ENCODE measurements around the gene CHRND.

The CHRND gene

GRCh38 chr2:232504438-232504837 is 21.5 kb upstream of the CHRND start:
- no peak for DNase-seq

GRCh38 chr2:232505856-232506255 is 20.1 kb upstream of the CHRND start:
- DNase-seq: no peak

- DNase-seq: no peak
Observed at GRCh38 chr2:232506709-232507108, 19.3 kb upstream of the CHRND start.

- no peak for DNase-seq
Observed at GRCh38 chr2:232508251-232508650, 17.7 kb upstream of the CHRND start.

- no peak for DNase-seq
Observed at GRCh38 chr2:232511336-232511890, 14.5 kb upstream of the CHRND start.

GRCh38 chr2:232512602-232513001 is 13.4 kb upstream of the CHRND start:
- DNase-seq: no peak

GRCh38 chr2:232513353-232513752 is 12.6 kb upstream of the CHRND start:
- no peak for DNase-seq

- no peak for DNase-seq
Observed at GRCh38 chr2:232515639-232516038, 10.3 kb upstream of the CHRND start.

- no peak for DNase-seq
Observed at GRCh38 chr2:232516551-232516950, 9.4 kb upstream of the CHRND start.

- no peak for DNase-seq
Observed at GRCh38 chr2:232518844-232519243, 7.1 kb upstream of the CHRND start.

GRCh38 chr2:232519581-232520438 is 6.2 kb upstream of the CHRND start, which contains the start of gene PRSS56:
TSS of gene PRSS56 (plus strand) at chr2:232520388. CDS start at chr2:232520599, 211 bp downstream.
- DNase-seq: no peak

- no peak for DNase-seq
Observed at GRCh38 chr2:232520489-232520888, 5.5 kb upstream of the CHRND start.

- no peak for DNase-seq
Observed at GRCh38 chr2:232521098-232521497, 4.9 kb upstream of the CHRND start.

- peak; percentile 77 to 83 for DNase-seq
Observed at GRCh38 chr2:232521959-232522622, 3.9 kb upstream of the CHRND start.

- peak in 1 of 2 experiments; percentile 35 for DNase-seq
Observed at GRCh38 chr2:232522623-232523401, 3.1 kb upstream of the CHRND start.

- no peak for DNase-seq
Observed at GRCh38 chr2:232523402-232523681, 2.6 kb upstream of the CHRND start.

- peak; percentile 62 to 69 for DNase-seq
Observed at GRCh38 chr2:232523682-232524597, 2.0 kb upstream of the CHRND start.

- DNase-seq: no peak
Observed at GRCh38 chr2:232524771-232525170, 1.2 kb upstream of the CHRND start.

- DNase-seq: no peak
Observed at GRCh38 chr2:232525199-232525598, 761 bp upstream of the CHRND start.

GRCh38 chr2:232526372-232526941 is 497 bp downstream of the CHRND start:
- DNase-seq: no peak

- no peak for DNase-seq
Observed at GRCh38 chr2:232527905-232528470, 2.0 kb downstream of the CHRND start.
